Stimulated activated naive B cell treated with anti-CD40 and anti-IgM and Interleukin-4, amounts not matched to agents 10 μg/mL and 1 μg/mL and 100 μg/mL, for 72 hours (primary cell): ENCODE data around the gene C9orf72.
"Not testable (repeated sequence)": the region's sequence is repeated elsewhere in the genome, so short reads cannot be mapped to it uniquely, and the experiment has no call there.

Source experiments
- ATAC-seq, 2 donors: fragments of 150-1000 bp; cut with Tn5 transposase; replicated peaks; 2 replicates each; pipeline ENCODE4 v1.10.0; 2021; ENCODE audit warnings: moderate library complexity in 1 of 2
- DNase-seq: peaks from one replicate; pipeline ENCODE4 v3.0.0; 2021
- H3K27ac Mint-ChIP-seq: one replicate; pipeline ENCODE4 v1.8.0; 2022; ENCODE audit warnings: mild to moderate bottlenecking, mixed read lengths
- H3K27me3 Mint-ChIP-seq, 2 donors: one replicate each; pipeline ENCODE4 v1.8.0; 2022; ENCODE audit warnings: mixed read lengths in 2 of 2
- H3K36me3 Mint-ChIP-seq, 2 donors: one replicate each; pipeline ENCODE4 v1.8.0; 2022; ENCODE audit warnings: mixed read lengths in 2 of 2, mild to moderate bottlenecking in 1 of 2
- H3K4me1 Mint-ChIP-seq, 2 donors: one replicate each; pipeline ENCODE4 v1.8.0; 2022; ENCODE audit warnings: mixed read lengths in 2 of 2, mild to moderate bottlenecking in 1 of 2
- H3K4me3 Mint-ChIP-seq, 2 donors: one replicate each; pipeline ENCODE4 v1.8.0; 2022; ENCODE audit warnings: mild to moderate bottlenecking in 2 of 2, mixed read lengths in 2 of 2, moderate library complexity in 1 of 2
- H3K9me3 Mint-ChIP-seq, 2 donors: one replicate each; pipeline ENCODE4 v1.8.0; 2022; ENCODE audit warnings: mixed read lengths in 2 of 2, mild to moderate bottlenecking in 1 of 2

Gene C9orf72

GRCh38 chr9:27503623-27504022, 69.7 kb downstream of the C9orf72 start:
- ATAC-seq, result no peak
- no peaks in the 10 kb centered on the region for H3K27me3 Mint-ChIP-seq

DNA sequence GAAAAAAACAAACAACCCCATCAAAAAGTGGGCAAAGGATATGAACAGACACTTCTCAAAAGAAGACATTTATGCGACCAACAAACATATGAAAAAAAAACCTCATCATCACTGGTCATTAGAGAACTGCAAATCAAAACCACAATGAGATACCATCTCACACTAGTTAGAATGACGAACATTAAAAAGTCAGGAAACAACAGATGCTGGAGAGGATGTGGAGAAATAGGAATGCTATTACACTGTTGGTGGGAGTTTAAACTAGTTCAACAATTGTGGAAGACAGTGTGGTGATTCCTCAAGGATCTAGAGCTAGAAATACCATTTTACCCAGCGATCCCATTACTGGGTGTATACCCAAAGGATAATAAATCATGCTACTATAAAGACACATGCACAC, 72.4 kb downstream of the C9orf72 start:
- H3K4me3 Mint-ChIP-seq, ATAC-seq, H3K36me3 Mint-ChIP-seq, H3K27ac Mint-ChIP-seq, H3K27me3 Mint-ChIP-seq, DNase-seq, H3K9me3 Mint-ChIP-seq: not testable (repeated sequence)
- H3K4me1 Mint-ChIP-seq, result peaks cover 33 to 78% of the 10 kb centered on the region in 2 donors

More at GRCh38 chr9:27503623-27504022, 69.7 kb downstream of the C9orf72 start:
- Mint-ChIP-seq H3K27ac (peak overlapping the region; percentile 9), H3K36me3 (peaks cover 5 to 15% of the 10 kb centered on the region in 2 donors), H3K4me3 (no peak overlapping the region), H3K9me3 (no peaks in the 10 kb centered on the region), H3K4me1 (peaks cover 30 to 70% of the 10 kb centered on the region in 2 donors)
- DNase-seq, result no peak

GRCh38 chr9:27499451-27499850, 73.8 kb downstream of the C9orf72 start:
- Mint-ChIP-seq H3K9me3 (no peaks in the 10 kb centered on the region), H3K27me3 (no peaks in the 10 kb centered on the region), H3K4me1 (peaks cover 34 to 73% of the 10 kb centered on the region in 2 donors), H3K4me3 (no peak overlapping the region), H3K27ac (no peak overlapping the region), H3K36me3 (peaks cover under 1 to 9% of the 10 kb centered on the region in 2 donors)
- DNase-seq (no peak), ATAC-seq (peak; percentile 77 to 79)

GRCh38 chr9:27497883-27498417, 75.3 kb downstream of the C9orf72 start:
- H3K27ac Mint-ChIP-seq, result no peak overlapping the region
- peaks cover 0 to 3% of the 10 kb centered on the region in 2 donors for H3K9me3 Mint-ChIP-seq
- H3K4me3 Mint-ChIP-seq, result no peak overlapping the region
- ATAC-seq (no peak), DNase-seq (no peak)
- peaks cover 27 to 59% of the 10 kb centered on the region in 2 donors for H3K4me1 Mint-ChIP-seq
- H3K36me3 Mint-ChIP-seq, result peaks cover 4 to 13% of the 10 kb centered on the region in 2 donors
- H3K27me3 Mint-ChIP-seq, result no peaks in the 10 kb centered on the region
